ENCODE measurements around the gene PRAC1.

GRCh38 chr17:48756830-48757251 is 34.5 kb upstream of the PRAC1 start:
- TF ChIP-seq CTCF (IDR thresholded peaks at IDR 0.05; ENCODE audit: extremely low read depth in 1 of 2, insufficient read depth in 1 of 2, low read depth in 1 of 2, low read length in 2 of 2) (no peak), POLR2A (IDR thresholded peaks at IDR 0.05; ENCODE audit: low read depth, low read length) (no peak), EZH2 (IDR thresholded peaks at IDR 0.05; ENCODE audit: borderline replicate concordance, low read depth, low read length, severe bottlenecking) (no peak), POLR2AphosphoS5 (IDR thresholded peaks at IDR 0.05; ENCODE audit: insufficient read depth, low read depth, low read length) (no peak)
